ENCODE results near the gene PADI2.

DNA sequence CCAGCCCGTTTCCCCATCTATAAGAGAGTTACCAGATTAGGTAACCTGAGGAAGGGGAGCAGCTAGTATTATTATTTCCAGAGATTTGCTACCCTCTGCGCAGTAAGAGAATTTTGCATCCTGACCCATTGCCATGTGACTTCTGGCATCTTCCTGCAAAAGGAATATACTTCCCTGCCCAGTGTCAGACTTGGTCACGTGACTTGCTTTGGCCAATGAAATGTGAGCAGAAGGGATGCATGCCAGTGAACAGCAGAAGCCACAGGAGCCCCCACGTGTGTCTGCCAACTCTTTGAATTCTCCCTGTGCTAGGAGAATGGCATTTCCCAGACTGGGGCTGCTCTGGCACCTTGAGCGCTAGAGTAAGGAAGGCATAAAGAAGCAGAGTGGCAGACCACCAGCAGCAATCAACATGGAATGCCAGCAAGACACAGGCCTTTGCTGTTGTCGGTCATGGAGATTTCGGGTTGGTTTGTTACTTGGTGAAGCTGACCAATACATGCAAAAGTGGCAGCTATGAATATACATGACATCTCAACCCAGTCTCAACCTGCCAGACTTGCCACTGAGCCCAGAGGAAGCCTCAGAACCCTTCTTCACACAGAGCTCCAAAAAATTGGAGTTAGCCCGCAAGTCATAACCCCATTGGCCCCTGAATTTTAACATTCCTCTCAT lies 39.0 kb downstream of the PADI2 start:
- no peak for TF ChIP-seq POLR2A (IDR thresholded peaks at IDR 0.05; ENCODE audit: low read depth, low read length)
- TF ChIP-seq POLR2AphosphoS5 (IDR thresholded peaks at IDR 0.05; ENCODE audit: low read depth, low read length): no peak
- TF ChIP-seq POU2F2 (IDR thresholded peaks at IDR 0.05; ENCODE audit: low read depth, low read length): no peak
- TF ChIP-seq SPI1 (IDR thresholded peaks at IDR 0.05; ENCODE audit: low read depth, low read length): no peak

Measured in GM12891 (cell line).